OCI-M1 (cell line): ENCODE measurements around the gene ITK.

Source experiments
- DNase-seq: peaks from one replicate; lab custom pipeline; 2025; lab: John Stamatoyannopoulos, UW

The ITK gene

DNA sequence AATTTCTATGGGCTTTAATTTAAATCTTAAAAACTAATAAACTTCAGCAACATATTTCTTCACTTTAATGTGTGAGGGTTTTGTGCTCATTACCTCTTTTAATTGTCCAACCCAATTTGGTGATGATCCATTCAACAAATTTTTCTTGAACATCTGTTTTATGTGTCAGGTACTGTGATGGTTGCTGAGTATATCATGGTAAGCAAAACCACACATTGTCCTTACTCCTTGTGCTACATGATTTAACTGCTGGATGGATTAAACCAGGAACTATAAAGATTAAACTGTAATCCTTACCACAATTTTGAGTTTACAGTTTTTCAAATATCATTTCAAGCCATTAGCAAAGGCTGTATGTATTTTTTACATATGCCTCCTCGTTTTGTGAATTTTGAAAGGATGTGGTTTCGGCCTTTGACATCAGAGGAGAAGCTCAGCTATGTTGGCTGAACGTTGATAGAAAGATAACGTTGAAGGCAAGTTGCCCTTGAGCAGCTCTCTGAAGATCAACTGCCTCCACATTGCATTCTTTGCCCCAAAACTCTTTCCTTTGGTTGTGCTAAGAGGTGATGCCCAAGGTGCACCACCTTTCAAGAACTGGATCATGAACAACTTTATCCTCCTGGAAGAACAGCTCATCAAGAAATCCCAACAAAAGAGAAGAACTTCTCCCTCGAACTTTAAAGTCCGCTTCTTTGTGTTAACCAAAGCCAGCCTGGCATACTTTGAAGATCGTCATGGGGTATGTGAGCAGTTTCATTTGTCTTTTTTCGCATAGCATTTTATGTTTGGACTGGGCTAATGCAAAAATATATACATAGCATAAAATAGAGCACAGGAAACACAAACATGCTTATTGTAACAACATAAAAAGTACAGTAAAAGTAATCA lies at the start of gene ITK:
Gene ITK, plus strand, starts transcription at position 467 of the 891 bp plus-strand sequence. Its CDS starts 138 bp downstream, at position 605.
- DNase-seq = peak; percentile 8

DNA sequence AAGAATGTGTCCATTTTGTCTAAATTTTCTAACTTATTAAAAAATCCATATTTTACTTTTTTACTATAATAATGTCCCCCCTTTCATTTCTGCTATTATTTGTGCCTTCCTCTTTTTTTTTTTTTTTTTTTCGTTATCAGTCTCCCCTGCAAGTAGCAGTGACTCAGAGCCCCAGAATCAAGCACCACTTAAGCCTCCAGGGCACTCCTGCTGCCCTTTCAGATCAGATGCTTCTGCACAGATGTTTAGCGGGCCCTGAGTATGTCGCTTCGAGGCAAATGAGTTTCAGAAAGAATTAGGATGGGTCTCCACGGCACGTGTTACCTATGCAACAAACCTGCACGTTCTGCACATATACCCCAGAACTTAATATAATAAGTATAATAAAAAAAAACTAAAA lies 49.7 kb upstream of the ITK start:
- DNase-seq = peak; percentile 65

DNA sequence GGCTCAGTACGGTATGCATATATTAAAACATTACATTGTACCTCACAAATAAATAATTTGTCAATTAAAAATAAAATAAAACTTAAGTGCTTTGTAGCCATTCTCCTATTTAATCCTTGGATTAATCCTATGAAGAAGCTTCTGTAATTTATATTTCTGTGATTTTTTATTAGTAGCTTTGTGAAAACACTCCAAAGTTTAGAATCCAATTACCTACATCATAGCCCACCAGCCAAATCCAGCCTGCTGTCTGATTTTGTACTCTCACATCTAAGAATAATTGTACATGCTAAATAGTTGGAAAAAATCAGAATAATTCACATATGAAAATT lies 48.4 kb upstream of the ITK start:
- DNase-seq = no peak

DNA sequence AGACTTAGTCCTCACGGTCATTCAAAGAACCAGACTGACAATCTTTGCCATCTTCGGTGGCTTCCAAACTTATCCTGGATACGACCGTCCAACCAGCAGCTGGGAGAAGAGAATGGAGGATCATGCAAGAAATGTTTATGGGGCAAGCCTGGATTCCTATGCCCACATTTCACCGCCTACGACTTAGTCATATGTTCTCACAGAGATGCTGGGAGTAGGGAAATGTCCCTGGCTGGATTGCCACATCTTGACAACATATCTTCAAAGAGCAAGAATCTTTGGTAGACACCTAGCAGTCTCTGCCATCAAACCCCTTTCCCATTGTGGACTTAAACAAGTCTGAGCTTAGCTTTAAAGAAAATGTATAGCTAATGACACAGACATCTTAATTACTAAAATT lies 42.9 kb upstream of the ITK start:
- no peak for DNase-seq

DNA sequence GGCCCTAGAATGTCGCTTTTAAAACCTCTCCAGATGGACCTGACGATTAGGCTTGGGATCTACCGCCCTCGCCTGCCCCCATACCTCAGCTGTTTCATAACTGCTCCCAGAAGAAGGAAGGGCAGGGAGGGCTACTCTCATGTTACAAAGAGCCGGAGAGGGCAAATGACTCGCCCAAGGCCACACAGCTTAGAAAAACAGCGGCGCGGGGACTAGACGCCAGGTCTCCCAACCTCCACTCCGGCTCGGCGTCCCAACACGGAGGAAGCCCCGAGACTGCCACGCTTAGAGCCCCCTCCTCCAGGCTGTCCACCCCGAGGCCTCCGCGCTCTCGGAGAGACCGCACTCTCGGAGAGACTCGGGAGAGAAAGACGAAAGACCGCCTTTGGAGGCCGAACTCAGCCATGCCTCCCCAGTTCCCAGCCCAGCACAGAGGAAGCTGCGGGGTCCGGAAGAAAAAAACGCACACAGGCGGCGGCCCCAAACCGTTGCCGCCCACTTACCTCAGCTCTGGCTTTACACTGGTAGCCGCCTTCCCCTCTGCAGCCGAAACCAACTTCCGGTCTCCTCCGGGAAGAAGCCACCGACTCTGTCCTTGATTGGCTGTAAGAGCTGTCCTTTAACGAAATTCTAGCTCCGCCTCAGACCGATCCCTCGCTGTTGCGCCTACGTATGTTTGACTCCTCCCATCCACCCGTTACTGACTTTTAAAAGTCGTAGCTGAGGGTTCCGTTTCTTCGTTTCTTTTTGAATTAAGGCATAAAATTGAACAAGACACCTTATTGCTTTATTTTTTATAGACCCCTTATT lies 38.1 kb upstream of the ITK start, which contains the start of gene MED7:
Gene MED7, minus strand, starts transcription at position 549 of the 810 bp plus-strand sequence. CDS start 3,434 bp downstream, outside the sequence.
- DNase-seq = peak; percentile 98

DNA sequence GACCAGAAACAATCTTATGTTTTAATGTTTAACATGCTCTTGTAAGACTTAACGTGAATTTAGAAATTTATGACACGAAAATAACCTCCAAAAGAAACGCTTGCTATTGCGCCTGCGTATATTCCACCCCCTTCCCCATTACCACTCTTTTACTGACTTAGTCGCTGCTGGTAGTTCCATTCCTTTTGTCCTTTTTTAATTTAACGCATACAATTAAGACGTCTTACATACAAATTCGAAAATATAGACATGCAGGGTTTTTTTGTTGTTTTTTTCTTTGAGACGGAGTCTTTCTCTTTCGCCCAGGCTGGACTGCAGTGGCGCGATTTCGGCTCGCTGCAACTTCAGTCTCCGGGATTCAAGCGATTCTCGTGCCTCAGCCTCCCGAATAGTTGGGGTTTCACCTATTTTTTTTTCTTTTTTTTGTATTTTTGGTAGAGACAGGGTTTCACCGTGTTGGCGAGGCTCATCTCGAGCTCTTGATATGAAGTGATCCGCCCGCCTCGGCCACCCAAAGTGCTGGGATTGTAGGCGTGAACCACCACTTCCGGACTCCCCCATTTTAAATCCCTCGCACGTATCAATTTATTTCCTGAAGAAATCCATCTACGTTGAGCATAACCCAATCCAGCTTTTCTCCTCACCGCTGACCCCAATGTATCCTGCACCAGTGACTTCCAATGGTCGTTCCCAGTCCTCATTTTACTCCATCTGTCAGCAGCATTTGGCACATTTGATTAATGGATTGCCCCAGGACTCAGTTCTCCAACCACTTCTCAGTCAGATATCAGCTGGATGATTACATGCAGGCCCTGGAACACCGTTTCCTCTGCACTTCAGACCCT lies 37.3 kb upstream of the ITK start:
- peak; percentile 79 for DNase-seq

DNA sequence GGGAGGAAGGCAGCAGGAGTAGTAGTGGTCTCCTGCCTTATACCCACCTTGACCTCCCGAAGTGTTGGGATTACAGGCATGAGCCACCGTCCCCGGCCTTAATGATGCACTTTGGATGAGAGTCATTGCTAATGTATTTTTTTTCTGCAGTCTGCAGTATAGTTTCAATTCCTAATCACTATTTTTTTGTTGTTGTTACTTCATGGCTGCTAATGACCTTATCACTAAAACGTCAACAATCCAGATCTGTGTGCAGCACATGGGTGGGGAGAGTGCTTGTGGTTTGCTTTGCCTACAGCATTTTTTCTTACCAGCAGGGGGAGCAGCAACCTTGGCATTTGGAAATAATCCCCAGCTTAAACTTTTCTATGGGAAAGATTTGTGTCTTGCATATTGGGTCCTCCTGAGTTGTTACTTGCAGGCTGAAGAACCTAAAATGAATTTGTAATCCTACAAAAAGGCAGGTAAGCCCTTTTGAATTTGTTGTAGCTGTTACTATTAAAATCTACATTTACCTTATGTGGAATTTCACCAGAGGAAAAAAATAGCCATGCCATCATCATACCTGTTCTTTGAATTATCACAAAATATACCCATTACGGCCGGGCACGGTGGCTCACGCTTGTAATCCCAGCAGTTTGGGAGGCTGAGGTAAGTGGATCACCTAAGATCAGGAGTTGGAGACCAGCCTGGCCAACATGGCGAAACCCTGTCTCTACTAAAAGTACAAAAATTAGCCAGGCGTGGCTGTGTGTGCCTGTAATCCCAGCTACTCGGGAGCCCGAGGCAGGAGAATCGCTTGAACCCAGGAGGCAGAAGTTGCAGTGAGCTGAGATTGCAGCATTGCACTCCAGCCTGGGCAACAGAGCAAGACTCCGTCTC lies 31.7 kb upstream of the ITK start:
- DNase-seq = peak; percentile 86

DNA sequence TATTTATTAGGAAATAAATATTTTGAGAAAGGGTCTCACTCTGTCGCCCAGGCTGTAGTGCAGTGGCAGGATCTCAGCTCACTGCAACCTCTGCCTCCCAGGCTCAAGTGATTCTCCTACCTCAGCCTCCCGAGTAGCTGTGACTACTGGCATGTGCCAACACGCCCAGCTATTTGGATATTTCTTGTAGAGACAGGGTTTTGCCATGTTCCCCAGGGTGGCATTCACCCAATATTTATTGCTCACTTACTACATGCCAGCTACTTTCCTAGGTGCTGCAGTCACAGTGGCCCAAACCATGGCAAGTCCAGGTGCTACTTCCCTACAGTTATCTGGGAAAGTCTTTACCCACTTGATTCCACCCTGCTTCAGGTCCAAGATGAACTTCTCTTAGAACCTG lies 29.6 kb upstream of the ITK start:
- no peak for DNase-seq

DNA sequence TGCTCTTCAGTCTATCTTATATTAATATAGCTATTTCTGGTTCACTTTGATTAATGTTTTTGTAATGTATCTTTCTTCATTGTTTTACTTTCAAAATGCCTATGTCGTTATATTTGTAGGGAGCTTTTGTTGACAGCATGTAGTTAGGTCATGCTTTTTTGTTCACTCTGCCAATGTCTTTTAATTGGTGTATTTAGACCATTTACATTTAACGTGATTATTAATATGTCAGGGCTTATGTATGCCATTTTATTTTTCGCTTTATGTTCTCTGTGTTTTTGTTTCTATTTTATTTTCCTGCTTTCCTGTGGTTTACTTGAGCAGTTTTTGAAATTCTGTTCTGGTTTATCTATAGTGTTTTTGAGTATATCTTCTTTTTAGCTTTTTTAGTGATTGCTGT lies 25.3 kb upstream of the ITK start:
- DNase-seq = no peak

DNA sequence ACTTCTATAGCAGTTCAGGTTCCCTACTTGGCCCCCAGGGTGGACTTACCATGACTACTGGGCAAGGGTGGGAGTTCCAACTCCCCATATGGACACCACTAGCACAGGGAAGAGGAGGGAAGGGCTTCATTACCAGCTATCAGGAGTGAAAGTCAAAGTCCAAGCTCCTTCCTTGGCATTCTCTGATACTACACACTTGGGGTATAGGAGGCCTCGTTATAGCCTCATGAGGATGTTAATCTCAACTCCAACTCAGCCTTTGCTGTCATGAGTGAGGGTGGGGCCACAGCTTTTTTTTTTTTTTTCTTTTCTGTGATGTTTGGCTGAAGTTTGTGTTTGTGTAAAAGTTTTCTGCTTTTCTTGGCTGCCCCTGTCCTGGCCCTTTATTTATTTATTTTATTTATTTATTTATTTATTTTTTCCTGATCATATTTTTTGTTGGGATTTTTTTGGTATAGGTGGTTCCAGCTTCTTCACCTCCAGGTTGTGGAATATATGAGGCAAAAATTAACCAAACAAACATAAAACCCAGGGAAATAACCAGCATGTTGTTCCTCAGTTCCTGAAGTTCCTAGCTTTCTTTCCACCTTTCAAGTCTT lies 23.2 kb upstream of the ITK start:
- DNase-seq = no peak

DNA sequence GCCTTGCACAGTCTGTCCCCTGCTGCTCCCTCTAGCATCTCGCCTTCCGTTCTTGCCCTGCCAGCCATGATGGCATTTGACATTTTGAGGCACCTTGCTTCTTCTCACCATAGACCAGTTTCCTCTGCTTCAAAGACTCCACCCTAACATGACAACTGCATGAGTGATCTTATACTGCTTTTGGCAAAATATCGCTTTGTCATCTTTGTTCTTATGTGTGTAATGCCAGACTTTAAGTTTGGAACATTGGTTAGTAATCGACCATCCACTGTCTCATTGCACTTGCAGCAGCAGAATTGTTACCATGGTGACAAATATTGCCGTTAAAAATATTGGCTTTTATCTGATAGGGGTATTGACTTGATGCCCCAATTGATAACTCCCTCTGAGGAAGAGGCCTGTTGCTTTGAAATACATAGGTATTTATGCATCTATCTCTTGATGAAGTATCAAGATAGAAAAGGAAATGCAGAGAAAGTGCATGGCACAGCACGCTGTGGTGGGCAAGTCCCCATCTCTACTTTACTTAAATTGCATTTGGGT lies 21.4 kb upstream of the ITK start:
- no peak for DNase-seq

DNA sequence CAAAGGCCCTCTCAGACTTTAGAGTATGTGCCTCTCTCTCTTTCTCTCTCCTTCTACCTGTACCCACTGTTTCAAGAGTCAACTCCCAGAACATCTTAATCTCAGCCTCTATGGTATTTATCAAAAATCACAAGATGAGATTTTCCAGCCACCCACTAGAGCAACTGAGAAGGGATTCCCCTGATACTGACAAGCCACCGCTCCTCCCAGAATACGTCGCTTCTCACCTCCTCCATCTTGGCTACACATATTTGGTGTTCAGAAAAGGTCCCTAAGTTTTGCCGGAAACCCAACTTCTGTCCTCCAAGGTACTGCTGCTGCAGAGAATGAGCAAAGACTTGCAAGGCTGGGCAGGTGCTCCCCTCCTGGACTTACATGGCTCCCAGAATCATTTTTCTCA lies 20.6 kb upstream of the ITK start:
- DNase-seq = no peak

DNA sequence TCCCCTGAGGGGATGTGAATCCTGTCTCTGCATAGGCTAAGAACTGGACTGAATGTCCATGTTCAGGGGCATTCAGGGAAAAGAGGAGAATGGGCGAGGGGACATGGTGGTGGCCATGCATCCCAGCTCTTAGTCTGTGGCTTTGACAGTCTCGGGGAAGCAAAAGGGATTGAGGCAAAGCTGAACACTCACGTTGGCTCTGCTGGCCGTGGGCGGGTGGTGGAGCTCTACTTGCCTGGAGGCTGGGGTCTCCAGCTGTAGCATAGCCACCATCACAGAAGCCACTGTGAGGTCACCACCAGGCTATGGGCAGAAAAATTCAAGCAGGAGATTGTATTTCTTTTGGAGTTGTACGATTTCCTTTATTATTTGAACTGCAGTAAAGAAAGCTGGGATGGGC lies 18.6 kb upstream of the ITK start:
- no peak for DNase-seq

DNA sequence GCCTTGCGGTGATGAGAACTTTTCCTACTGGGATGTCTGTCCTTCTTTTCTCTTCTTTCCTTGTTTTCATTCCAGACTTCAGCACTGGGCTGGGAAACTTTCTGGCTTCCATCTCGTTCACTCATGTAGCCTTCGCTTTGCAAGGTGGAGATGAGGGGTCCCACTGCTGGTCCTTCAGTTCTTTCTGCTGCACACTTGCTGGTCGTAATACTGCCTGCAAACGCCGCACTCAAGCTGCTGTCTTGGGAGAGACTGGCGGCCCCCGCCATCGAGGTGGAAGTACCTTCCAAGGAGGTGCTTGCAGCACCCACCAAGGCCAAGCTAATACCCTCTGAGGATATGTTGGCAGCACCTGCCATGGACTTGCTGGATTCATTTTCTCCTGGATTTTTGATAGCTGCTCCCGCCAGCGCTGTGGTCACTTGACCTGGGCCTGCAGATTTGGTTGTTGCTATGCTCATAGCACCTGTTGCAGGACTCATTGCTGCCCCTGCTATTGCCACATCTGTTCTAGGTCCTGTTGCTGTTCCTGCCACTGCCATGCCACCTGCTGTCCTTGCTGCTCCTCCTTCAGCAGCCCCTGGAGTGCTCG lies 17.6 kb upstream of the ITK start:
- DNase-seq = no peak

DNA sequence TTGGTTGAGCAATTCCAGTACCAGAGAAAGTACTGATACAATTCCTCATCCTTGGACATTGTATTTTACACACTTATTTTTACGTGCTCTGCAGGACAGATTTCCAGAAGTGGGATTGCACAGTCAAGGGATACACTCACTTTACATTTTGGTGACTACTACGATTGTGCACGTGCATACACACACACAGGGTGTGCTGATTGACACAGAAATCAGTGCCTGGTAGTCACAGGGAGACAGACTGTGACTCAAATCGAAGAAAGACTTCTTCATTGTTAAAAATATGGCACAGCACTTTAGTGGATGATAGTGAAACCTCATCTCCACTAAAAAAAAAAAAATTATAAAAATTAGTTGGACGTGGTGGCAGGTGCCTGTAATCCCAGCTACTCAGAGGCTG lies 16.1 kb upstream of the ITK start:
- no peak for DNase-seq

DNA sequence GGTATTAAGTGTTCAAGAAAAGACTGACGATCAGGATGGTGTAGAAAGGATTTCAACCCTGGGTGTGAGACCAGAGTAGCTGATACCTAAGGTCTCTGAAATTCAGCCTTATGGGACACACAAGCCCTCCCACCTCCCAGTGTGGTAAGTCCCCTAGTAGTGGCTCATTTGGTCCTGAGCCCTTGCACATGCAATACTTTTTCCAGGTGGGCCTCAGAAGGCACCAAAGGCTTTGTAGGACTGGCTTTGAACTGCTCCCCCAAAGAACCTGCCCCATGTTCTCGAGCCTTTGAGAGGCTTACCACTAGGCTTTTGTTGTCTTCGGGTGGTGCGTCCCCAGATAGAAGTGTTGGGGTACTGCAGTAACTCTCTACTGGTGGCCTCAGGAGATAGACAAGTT lies 15.4 kb upstream of the ITK start:
- DNase-seq = no peak

DNA sequence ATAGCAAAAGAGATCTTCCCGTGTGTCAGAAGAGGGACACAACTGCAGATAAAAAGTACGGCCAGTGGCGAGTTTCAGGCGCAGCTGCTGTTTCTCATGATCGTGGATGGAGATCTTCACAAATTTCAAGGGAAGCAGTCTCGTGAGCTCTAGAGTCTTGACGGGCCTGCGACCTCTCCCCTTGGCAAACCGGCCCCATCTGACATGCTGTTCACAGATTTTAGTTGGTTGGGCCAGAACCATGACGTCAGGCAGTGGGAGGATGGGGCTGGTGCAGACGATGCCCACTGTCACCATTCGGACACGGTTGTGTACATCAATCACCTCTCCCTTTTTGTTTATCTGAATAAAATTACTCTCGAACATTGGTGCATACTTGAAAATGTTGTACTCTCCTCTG lies 15.0 kb upstream of the ITK start:
- no peak for DNase-seq

DNA sequence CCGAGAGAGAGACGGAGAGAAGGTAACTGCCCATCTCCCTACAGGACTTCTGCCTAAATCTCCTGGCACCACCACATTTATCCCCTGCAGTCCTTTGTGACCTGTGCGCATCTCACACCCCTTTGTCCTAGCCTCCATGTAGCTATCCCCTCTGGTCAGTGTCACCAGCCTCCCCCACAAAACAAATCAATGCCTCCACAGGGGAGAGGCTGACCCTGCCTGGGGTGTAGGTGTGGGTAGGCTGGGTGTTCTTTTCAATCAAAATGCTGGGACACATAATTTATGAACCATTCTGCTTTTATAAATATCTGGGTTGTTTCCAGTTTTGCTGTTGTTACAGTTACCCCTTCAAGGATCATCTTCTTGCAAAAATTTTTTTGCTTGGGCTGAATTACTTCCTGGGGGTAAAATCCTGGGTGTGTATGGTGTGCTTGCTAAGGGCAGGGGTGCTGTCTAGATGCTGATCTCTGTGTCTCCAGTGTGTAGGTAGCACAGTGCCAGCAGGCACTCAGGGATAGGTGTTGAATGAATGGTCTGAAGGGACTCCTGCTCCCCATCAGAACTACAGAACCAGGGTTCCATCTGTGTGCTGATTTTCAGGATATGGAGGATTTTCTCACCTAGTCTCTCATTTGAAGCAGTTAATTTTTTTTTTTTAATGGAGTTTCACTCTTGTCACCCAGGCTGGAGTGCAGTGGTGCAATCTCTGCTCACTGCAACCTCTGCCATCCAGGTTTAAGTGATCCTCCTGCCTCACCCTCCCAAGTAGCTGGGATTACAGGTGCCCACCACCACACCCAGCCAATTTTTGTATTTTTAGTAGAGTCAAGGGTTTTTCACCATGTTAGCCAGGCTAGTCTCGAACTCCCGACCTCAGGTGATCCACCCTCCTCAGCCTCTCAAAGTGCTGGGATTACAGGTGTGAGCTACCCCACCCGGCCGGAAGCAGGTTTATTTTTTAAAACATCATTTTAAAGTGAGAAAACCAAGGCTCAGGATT lies 14.1 kb upstream of the ITK start, which contains the start of gene GARIN3:
Gene GARIN3, minus strand, starts transcription at position 51 of the 1,000 bp plus-strand sequence. CDS start 96 bp downstream, outside the sequence.
- no peak for DNase-seq

DNA sequence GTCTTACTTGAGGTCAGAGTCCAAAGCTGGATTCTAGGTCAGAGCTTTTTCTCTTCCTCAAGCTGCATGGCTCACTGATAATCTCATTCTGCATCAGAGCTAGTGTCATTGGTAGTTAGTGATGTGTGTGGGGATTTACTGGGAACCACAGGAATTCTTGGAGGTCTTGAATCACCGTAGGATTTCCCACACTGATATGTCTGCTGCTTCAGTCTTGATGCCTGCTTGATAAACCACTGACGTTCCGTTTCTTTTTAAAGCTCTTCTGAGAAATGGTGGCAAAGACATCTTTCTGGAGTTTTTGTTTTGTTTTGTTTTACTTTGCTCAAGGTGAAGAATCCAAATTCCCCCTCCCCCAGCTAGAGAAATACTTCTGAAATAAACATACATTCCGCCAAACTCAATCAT lies 13.4 kb upstream of the ITK start:
- no peak for DNase-seq
